HEK293 (cell line): ENCODE measurements around the gene PARD6G.
A peak's percentile ranks its signal among the peaks of the same experiment; 100 is the strongest.

Experiments
- CTCF ChIA-PET: fragments of 350-600 bp; formaldehyde crosslinking; extraction: SDS; loops from one replicate; lab custom pipeline; 2021; ENCODE audit warnings: antibody characterized with exemption; lab: Yijun Ruan, JAX
- POLR2A ChIA-PET: fragments of 300-600 bp; formaldehyde crosslinking; extraction: SDS; loops from one replicate; lab custom pipeline; 2020; ENCODE audit warnings: antibody characterized with exemption, inconsistent platforms; lab: Yijun Ruan, JAX
- H3K27ac ChIP-seq: fragments of 200-500 bp; sonication (Bioruptor generic); 2 replicates; pipeline ENCODE4 v1.5.1; 2014; ENCODE audit warnings: low read depth, low read length, control low read depth, inconsistent platforms; ENCODE audit errors: extremely low read depth
- H3K36me3 ChIP-seq, 2 experiments: fragments of 200-500 bp in 1 of 2; sonication (Bioruptor generic) in 1 of 2; 1 replicate in 1 of 2; 2 replicates in 1 of 2; pipeline ENCODE4 v1.5.1; 2014 to 2017; ENCODE audit warnings: inconsistent platforms in 2 of 2, low read length in 2 of 2; ENCODE audit not compliant: control insufficient read depth in 2 of 2, insufficient read depth in 1 of 2
- H3K4me1 ChIP-seq: fragments of 200-500 bp; sonication (Bioruptor generic); 2 replicates; pipeline ENCODE4 v1.5.1; 2014; ENCODE audit warnings: mild to moderate bottlenecking, low read length, inconsistent platforms; ENCODE audit not compliant: control insufficient read depth, insufficient read depth
- H3K4me3 ChIP-seq: 2 replicates; pipeline ENCODE4 v1.5.1; 2011; ENCODE audit warnings: low read depth, mild to moderate bottlenecking, control low read depth, low read length, moderate library complexity
- H3K9me3 ChIP-seq: fragments of 200-500 bp; sonication (Bioruptor generic); 2 replicates; pipeline ENCODE4 v1.5.1; 2014; ENCODE audit warnings: low read depth, low read length, inconsistent platforms; ENCODE audit not compliant: control insufficient read depth, insufficient read depth
- IKZF3 ChIP-seq: fragments of 450-650 bp; IDR thresholded peaks from 2 replicates; pipeline ENCODE4 v1.5.0; 2018; ENCODE audit warnings: missing biosample characterization, mild to moderate bottlenecking, missing genetic modification characterization, moderate library complexity
- KLF1 ChIP-seq: fragments of 450-650 bp; formaldehyde crosslinking; IDR thresholded peaks from 2 replicates; pipeline ENCODE4 v1.5.1; 2016; ENCODE audit warnings: missing biosample characterization, missing genetic modification characterization
- KLF16 ChIP-seq: fragments of 450-650 bp; formaldehyde crosslinking; IDR thresholded peaks from 2 replicates; pipeline ENCODE4 v1.5.1; 2017; ENCODE audit warnings: missing biosample characterization, missing genetic modification characterization
- KLF8 ChIP-seq: fragments of 450-650 bp; formaldehyde crosslinking; IDR thresholded peaks from 2 replicates; pipeline ENCODE4 v1.5.1; 2016; ENCODE audit warnings: missing biosample characterization, missing genetic modification characterization
- PATZ1 ChIP-seq: fragments of 450-650 bp; formaldehyde crosslinking; IDR thresholded peaks from 2 replicates; pipeline ENCODE4 v1.5.1; 2016; ENCODE audit warnings: missing biosample characterization, missing genetic modification characterization
- PRDM1 ChIP-seq: fragments of 450-650 bp; formaldehyde crosslinking; IDR thresholded peaks from 2 replicates; pipeline ENCODE4; 2016; ENCODE audit warnings: missing biosample characterization, missing genetic modification characterization
- PRDM10 ChIP-seq: fragments of 450-650 bp; formaldehyde crosslinking; IDR thresholded peaks from 2 replicates; pipeline ENCODE4 v1.5.1; 2016; ENCODE audit warnings: missing biosample characterization, missing genetic modification characterization
- SP2 ChIP-seq: fragments of 450-650 bp; formaldehyde crosslinking; IDR thresholded peaks from 2 replicates; pipeline ENCODE4 v1.5.1; 2016; ENCODE audit warnings: missing biosample characterization, missing genetic modification characterization
- SP3 ChIP-seq: fragments of 450-650 bp; formaldehyde crosslinking; IDR thresholded peaks from 2 replicates; pipeline ENCODE4 v1.5.1; 2016; ENCODE audit warnings: missing biosample characterization, missing genetic modification characterization
- ZBTB11 ChIP-seq: fragments of 450-650 bp; formaldehyde crosslinking; conservative IDR thresholded peaks from 2 replicates; pipeline ENCODE4 v1.5.1; 2016; ENCODE audit warnings: low read depth, missing biosample characterization, missing genetic modification characterization
- ZBTB26 ChIP-seq: fragments of 450-650 bp; formaldehyde crosslinking; optimal IDR thresholded peaks from 2 replicates; pipeline ENCODE3; 2016; ENCODE audit warnings: missing biosample characterization, mild to moderate bottlenecking, missing genetic modification characterization
- ZBTB8A ChIP-seq: fragments of 450-650 bp; formaldehyde crosslinking; IDR thresholded peaks from 2 replicates; pipeline ENCODE4 v1.5.1; 2016; ENCODE audit warnings: missing biosample characterization, missing genetic modification characterization
- ZEB2 ChIP-seq: fragments of 450-650 bp; formaldehyde crosslinking; IDR thresholded peaks from 2 replicates; pipeline ENCODE4 v1.5.1; 2016; ENCODE audit warnings: missing biosample characterization, missing genetic modification characterization
- ZNF157 ChIP-seq: fragments of 450-650 bp; formaldehyde crosslinking; IDR thresholded peaks from 2 replicates; pipeline ENCODE4 v1.5.1; 2016; ENCODE audit warnings: missing biosample characterization, missing genetic modification characterization
- ZNF335 ChIP-seq: fragments of 450-650 bp; formaldehyde crosslinking; conservative IDR thresholded peaks from 2 replicates; pipeline ENCODE4 v1.5.1; 2016; ENCODE audit warnings: missing biosample characterization, missing genetic modification characterization
- ZNF366 ChIP-seq: fragments of 450-650 bp; formaldehyde crosslinking; conservative IDR thresholded peaks from 2 replicates; pipeline ENCODE4 v1.5.1; 2016; ENCODE audit warnings: missing biosample characterization, missing genetic modification characterization
- ZNF48 ChIP-seq: fragments of 450-650 bp; formaldehyde crosslinking; IDR thresholded peaks from 2 replicates; pipeline ENCODE4 v1.5.1; 2016; ENCODE audit warnings: missing biosample characterization, missing genetic modification characterization
- ZNF501 ChIP-seq: fragments of 450-650 bp; formaldehyde crosslinking; IDR thresholded peaks from 2 replicates; pipeline ENCODE4 v1.5.1; 2016; ENCODE audit warnings: missing biosample characterization, missing genetic modification characterization
- ZNF514 ChIP-seq: fragments of 450-650 bp; formaldehyde crosslinking; IDR thresholded peaks from 2 replicates; pipeline ENCODE4 v1.5.1; 2016; ENCODE audit warnings: missing biosample characterization, missing genetic modification characterization
- ZNF530 ChIP-seq: fragments of 450-650 bp; formaldehyde crosslinking; IDR thresholded peaks from 2 replicates; pipeline ENCODE4 v1.5.1; 2016; ENCODE audit warnings: low read depth, missing biosample characterization, missing genetic modification characterization
- ZNF596 ChIP-seq: fragments of 450-650 bp; IDR thresholded peaks from 2 replicates; pipeline ENCODE4 v1.5.0; 2018; ENCODE audit warnings: missing biosample characterization, mild to moderate bottlenecking, missing genetic modification characterization, moderate library complexity
- ZNF629 ChIP-seq: fragments of 450-650 bp; formaldehyde crosslinking; IDR thresholded peaks from 2 replicates; pipeline ENCODE4 v1.5.1; 2017; ENCODE audit warnings: missing biosample characterization, missing genetic modification characterization
- ZNF645 ChIP-seq: fragments of 450-650 bp; formaldehyde crosslinking; IDR thresholded peaks from 2 replicates; pipeline ENCODE4; 2016; ENCODE audit warnings: missing biosample characterization, missing genetic modification characterization
- ZSCAN16 ChIP-seq: fragments of 450-650 bp; formaldehyde crosslinking; IDR thresholded peaks from 2 replicates; pipeline ENCODE4 v1.5.1; 2016; ENCODE audit warnings: missing biosample characterization, missing genetic modification characterization
- ZXDB ChIP-seq: fragments of 450-650 bp; formaldehyde crosslinking; IDR thresholded peaks from 2 replicates; pipeline ENCODE4 v1.5.1; 2016; ENCODE audit warnings: missing biosample characterization, missing genetic modification characterization

PARD6G gene

GRCh38 chr18:80109676-80110078, 137.6 kb downstream of the PARD6G start:
- Histone ChIP-seq H3K36me3 (peaks cover 4 to 12% of the 10 kb centered on the region in 2 experiments), H3K9me3 (no peaks in the 10 kb centered on the region), H3K4me3 (peak overlapping the region; percentile 72), H3K27ac (peak overlapping the region; percentile 30; the same call in 1 of the 2 replicates), H3K4me1 (peaks cover 28% of the 10 kb centered on the region)
- ChIA-PET CTCF (interaction anchor here (0.6 to 1.6 kb wide), 3 partner anchors 8 to 96 kb away, joined by 3 to 5 read pairs (median 3); no protein-coding TSS in a partner anchor), POLR2A (interaction anchor here (0.7 to 2.7 kb wide), 2 partner anchors 76 to 431 kb away, joined by 3 to 22 read pairs; partner anchors contain the start of gene RBFA)
- peak; percentile 30; the same call in 1 of the 2 replicates for TF ChIP-seq KLF8 (tag by site-specific recombination)
- no peak for TF ChIP-seq ZNF48 (tag by site-specific recombination)
- no peak for TF ChIP-seq ZNF514 (tag by site-specific recombination)
- TF ChIP-seq ZBTB8A (tag by site-specific recombination): peak; percentile 68
- 0 out of 2 replicates have a peak, but pooled peaks have one; percentile 24 for TF ChIP-seq IKZF3
- peak; percentile 18; the same call in 1 of the 2 replicates for TF ChIP-seq ZNF629
- TF ChIP-seq ZNF596: 0 out of 2 replicates have a peak, but pooled peaks have one; percentile 6
- 0 out of 2 replicates have a peak, but pooled peaks have one; percentile 18 for TF ChIP-seq PRDM1 (tag by site-specific recombination)
- 0 out of 2 replicates have a peak, but pooled peaks have one; percentile 38 for TF ChIP-seq KLF16 (tag by site-specific recombination)
- peak; percentile 49 for TF ChIP-seq ZNF366
- peak; percentile 66 for TF ChIP-seq SP2
- no peak for TF ChIP-seq ZNF157
- no peak for TF ChIP-seq ZNF645 (tag by site-specific recombination)
- TF ChIP-seq ZBTB26 (tag by site-specific recombination): peak; percentile 53
- TF ChIP-seq PATZ1 (tag by site-specific recombination): peak; percentile 32; the same call in 1 of the 2 replicates
- TF ChIP-seq ZSCAN16: no peak
- TF ChIP-seq PRDM10 (tag by site-specific recombination): peak; percentile 37; the same call in 1 of the 2 replicates
- 0 out of 2 replicates have a peak, but pooled peaks have one; percentile 23 for TF ChIP-seq ZEB2 (tag by site-specific recombination)
- peak; percentile 52; the same call in 1 of the 2 replicates for TF ChIP-seq KLF1 (tag by site-specific recombination)
- TF ChIP-seq ZNF335: peak; percentile 74
- peak; percentile 66 for TF ChIP-seq SP3 (tag by site-specific recombination)
- TF ChIP-seq ZBTB11 (tag by site-specific recombination): peak; percentile 43; the same call in 1 of the 2 replicates
- TF ChIP-seq ZXDB (tag by site-specific recombination): peak; percentile 20; the same call in 1 of the 2 replicates
- 0 out of 2 replicates have a peak, but pooled peaks have one; percentile 5 for TF ChIP-seq ZNF501 (tag by site-specific recombination)
- TF ChIP-seq ZNF530 (tag by site-specific recombination): no peak
